AG09309 (cell line): Measurements from ENCODE around the gene HOXC9.
A peak's percentile ranks its signal among the peaks of the same experiment; 100 is the strongest.

Source experiments
- DNase-seq: peaks from one replicate; pipeline ENCODE4 v3.0.0-alpha.2; 2010; ENCODE audit warnings: low read depth
- H3K4me3 ChIP-seq: 2 replicates; pipeline ENCODE4 v1.5.1; 2011; ENCODE audit warnings: mild to moderate bottlenecking, low read depth, low read length, moderate library complexity; ENCODE audit not compliant: control insufficient read depth
- TF ChIP-seq, protein P1 (sequence below): IDR thresholded peaks from 2 replicates; pipeline ENCODE4 v1.5.1; 2011; ENCODE audit warnings: mild to moderate bottlenecking, low read depth, low read length, inconsistent platforms; ENCODE audit not compliant: insufficient read depth, control insufficient read depth; ENCODE audit errors: missing control alignments

Gene HOXC9

DNA sequence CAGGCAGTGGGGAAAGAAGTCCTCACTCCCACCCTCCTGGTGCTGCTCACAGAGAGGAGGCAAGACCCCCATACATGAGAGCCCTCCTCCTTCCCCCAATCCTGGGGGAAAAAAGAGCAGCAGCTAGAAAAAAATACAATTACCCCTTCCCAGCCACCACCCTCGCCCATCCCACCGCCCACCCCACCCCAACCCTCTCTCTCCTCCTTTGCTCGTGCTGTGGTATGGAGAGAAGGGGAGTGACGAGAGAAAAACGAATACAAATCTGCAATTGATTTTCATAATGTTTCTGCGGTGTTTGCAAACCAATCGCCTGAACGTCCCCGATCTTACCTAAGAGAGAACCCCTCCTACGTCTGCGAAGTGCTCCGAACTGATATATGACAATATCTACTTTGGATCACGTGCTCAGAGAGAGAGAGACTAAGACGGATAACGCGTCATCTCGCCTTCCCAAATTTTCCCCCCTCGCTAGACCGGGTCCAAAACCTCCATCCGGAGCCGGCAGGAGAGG lies 27.2 kb upstream of the HOXC9 start, which contains the start of gene HOXC11:
HOXC11 (plus strand) TSS at position 405 of the 514 bp plus-strand sequence. CDS start 116 bp downstream, outside the sequence.
- TF ChIP-seq, protein P1, sequence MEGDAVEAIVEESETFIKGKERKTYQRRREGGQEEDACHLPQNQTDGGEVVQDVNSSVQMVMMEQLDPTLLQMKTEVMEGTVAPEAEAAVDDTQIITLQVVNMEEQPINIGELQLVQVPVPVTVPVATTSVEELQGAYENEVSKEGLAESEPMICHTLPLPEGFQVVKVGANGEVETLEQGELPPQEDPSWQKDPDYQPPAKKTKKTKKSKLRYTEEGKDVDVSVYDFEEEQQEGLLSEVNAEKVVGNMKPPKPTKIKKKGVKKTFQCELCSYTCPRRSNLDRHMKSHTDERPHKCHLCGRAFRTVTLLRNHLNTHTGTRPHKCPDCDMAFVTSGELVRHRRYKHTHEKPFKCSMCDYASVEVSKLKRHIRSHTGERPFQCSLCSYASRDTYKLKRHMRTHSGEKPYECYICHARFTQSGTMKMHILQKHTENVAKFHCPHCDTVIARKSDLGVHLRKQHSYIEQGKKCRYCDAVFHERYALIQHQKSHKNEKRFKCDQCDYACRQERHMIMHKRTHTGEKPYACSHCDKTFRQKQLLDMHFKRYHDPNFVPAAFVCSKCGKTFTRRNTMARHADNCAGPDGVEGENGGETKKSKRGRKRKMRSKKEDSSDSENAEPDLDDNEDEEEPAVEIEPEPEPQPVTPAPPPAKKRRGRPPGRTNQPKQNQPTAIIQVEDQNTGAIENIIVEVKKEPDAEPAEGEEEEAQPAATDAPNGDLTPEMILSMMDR: no peak
- peak within 1 kb of the TSS; percentile 52 for H3K4me3 ChIP-seq
- no peak for DNase-seq

DNA sequence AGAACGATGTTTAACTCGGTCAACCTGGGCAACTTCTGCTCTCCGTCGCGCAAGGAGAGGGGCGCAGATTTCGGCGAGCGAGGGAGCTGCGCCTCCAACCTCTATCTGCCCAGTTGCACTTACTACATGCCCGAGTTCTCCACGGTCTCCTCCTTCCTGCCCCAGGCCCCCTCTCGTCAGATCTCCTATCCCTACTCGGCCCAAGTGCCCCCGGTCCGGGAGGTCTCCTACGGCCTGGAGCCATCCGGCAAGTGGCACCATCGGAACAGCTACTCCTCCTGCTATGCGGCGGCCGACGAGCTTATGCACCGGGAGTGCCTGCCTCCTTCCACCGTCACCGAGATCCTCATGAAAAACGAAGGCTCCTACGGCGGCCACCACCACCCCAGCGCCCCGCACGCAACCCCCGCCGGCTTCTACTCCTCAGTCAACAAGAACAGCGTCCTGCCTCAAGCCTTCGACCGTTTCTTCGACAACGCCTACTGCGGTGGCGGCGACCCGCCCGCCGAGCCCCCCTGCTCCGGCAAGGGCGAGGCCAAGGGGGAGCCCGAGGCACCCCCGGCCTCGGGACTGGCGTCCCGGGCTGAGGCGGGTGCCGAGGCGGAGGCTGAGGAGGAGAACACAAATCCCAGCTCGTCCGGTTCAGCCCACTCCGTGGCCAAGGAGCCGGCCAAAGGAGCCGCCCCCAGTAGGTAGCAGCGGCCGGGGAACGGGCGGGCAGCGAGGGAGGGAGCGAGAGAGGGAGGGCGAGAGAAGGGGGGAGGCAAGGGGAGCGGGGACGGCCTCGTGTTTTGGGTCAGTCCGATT lies 26.5 kb upstream of the HOXC9 start:
- H3K4me3 ChIP-seq: peak overlapping the region; percentile 52
- TF ChIP-seq, protein P1: no peak
- no peak for DNase-seq

DNA sequence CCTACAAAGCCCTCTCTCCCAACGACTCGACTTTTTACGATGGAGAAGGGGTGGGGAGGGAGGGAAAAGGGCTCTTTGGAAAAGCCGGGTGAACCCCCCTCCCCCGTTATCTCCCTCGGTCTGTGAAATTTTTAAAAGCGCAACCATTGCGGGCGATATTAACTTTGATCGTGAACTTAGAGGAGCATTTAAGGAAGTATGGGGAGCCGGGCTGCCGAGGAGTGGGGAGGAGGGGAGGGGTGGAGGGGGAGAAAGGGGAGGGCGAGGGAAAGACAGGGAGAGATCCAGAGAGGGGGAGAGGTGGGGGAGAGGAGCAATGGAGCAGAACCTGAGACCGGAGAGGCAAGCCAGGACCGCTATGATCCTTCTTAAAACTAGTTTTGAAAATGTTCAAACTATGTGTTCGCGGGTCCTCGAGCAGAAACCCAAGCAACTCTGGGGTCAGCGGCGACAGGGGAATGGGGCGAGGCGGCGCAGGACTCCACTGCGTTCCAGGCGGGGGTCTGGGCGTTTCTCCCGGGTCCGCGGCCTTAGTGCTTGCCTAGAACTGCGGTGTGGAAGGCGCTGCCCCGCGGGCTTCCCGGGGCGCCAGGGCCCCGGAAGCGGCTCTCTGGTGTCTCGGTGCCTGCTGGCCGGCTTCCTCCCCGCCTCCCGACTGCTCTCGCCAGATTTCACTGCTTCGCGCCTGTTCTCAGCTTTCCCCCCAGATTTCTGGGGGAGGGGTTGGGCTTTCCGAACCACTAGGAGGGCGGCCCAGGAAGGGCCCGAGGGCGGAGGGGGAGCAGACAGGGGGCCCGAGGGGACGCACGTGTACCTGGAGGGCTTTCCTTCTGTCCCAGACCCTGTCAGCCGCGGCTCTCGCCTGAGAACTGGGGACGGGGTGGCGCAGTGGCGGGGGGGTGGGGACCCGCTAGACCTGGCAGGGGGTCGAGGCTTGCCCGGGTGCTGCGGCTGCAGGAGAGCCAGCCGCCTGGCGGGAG lies 25.6 kb upstream of the HOXC9 start, which contains the start of gene HOTAIR:
HOTAIR (minus strand) TSS at position 871 of the 980 bp plus-strand sequence.
- no peak for DNase-seq
- peak within 1 kb of the TSS; percentile 52 for H3K4me3 ChIP-seq
- TF ChIP-seq, protein P1: no peak

DNA sequence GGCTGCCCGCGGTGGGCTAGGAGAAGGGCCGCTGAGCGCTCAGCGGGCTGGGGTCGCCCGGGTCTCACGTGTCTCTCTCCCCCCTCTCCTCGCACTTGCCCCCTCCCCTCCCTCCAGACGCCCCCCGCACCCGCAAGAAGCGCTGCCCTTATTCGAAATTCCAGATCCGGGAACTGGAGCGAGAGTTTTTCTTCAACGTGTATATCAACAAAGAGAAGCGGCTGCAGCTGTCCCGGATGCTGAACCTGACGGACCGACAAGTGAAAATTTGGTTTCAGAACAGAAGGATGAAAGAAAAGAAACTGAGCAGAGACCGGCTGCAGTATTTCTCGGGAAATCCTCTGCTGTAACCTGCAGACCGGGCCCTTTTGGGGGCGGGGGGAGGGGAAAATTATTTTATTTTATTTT lies 24.9 kb upstream of the HOXC9 start:
- H3K4me3 ChIP-seq: peak overlapping the region; percentile 52
- DNase-seq: no peak
- TF ChIP-seq, protein P1: no peak

DNA sequence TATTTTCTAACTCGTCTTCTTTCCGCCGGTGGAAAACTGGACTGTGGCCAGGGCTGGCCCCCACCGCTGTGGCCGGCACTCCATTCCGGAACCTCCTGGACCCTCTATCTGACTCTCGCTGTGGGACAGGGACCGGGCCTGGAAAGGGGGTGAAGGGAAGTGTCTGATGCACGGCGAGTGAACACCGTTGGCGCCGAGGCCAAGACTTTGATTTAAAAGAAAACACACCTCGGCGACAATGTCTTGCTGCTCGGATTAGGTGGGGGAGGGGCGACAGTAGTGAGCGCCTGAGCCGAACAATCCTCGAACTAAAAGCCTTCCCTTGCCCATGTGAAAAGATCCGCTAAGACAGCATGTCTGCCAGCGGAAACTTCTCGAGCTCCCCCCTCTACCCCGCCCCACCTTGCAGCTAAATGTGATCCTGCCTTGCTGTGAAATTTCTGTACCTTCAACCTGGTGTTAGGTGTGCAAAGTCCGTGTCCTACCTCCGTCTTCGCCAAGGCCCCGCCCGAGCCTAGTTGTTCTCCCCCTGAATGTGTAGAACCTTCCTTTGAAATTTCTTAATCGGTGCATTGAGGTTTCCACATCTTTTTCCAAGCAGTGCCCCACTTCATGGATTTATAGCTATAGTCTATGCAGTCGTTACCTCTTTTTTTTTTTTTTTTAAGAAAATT lies 24.3 kb upstream of the HOXC9 start:
- peak overlapping the region; percentile 52 for H3K4me3 ChIP-seq
- TF ChIP-seq, protein P1: no peak
- DNase-seq: no peak
